Central memory CD8-positive, alpha-beta T cell (primary cell): ENCODE results near the gene SDK2.

ENCODE experiments used
- ATAC-seq: fragments of 150-1000 bp; cut with Tn5 transposase; replicated peaks from 2 replicates; pipeline ENCODE4 v1.10.0; 2022; ENCODE audit warnings: mild to moderate bottlenecking, moderate FRiP score, moderate number of reproducible peaks; ENCODE audit not compliant: poor library complexity, severe bottlenecking; ENCODE audit errors: extremely low read depth
- DNase-seq, 2 donors: peaks; one replicate each; pipeline ENCODE4 v3.0.0; 2021; ENCODE audit warnings: low spot score in 2 of 2
- H3K27ac Mint-ChIP-seq: one replicate; pipeline ENCODE4 v1.8.0; 2022; ENCODE audit warnings: low read depth, mild to moderate bottlenecking, moderate library complexity, mixed read lengths
- H3K27me3 Mint-ChIP-seq: one replicate; pipeline ENCODE4 v1.8.0; 2022; ENCODE audit warnings: mixed read lengths
- H3K36me3 Mint-ChIP-seq: one replicate; pipeline ENCODE4 v1.8.0; 2022; ENCODE audit warnings: mild to moderate bottlenecking, moderate library complexity, mixed read lengths; ENCODE audit not compliant: insufficient read depth
- H3K4me1 Mint-ChIP-seq: one replicate; pipeline ENCODE4 v1.8.0; 2022; ENCODE audit warnings: mixed read lengths
- H3K4me3 Mint-ChIP-seq: one replicate; pipeline ENCODE4 v1.8.0; 2022; ENCODE audit warnings: mild to moderate bottlenecking, moderate library complexity, mixed read lengths
- H3K9me3 Mint-ChIP-seq: one replicate; pipeline ENCODE4 v1.8.0; 2022; ENCODE audit warnings: mixed read lengths

Gene SDK2, protein sequence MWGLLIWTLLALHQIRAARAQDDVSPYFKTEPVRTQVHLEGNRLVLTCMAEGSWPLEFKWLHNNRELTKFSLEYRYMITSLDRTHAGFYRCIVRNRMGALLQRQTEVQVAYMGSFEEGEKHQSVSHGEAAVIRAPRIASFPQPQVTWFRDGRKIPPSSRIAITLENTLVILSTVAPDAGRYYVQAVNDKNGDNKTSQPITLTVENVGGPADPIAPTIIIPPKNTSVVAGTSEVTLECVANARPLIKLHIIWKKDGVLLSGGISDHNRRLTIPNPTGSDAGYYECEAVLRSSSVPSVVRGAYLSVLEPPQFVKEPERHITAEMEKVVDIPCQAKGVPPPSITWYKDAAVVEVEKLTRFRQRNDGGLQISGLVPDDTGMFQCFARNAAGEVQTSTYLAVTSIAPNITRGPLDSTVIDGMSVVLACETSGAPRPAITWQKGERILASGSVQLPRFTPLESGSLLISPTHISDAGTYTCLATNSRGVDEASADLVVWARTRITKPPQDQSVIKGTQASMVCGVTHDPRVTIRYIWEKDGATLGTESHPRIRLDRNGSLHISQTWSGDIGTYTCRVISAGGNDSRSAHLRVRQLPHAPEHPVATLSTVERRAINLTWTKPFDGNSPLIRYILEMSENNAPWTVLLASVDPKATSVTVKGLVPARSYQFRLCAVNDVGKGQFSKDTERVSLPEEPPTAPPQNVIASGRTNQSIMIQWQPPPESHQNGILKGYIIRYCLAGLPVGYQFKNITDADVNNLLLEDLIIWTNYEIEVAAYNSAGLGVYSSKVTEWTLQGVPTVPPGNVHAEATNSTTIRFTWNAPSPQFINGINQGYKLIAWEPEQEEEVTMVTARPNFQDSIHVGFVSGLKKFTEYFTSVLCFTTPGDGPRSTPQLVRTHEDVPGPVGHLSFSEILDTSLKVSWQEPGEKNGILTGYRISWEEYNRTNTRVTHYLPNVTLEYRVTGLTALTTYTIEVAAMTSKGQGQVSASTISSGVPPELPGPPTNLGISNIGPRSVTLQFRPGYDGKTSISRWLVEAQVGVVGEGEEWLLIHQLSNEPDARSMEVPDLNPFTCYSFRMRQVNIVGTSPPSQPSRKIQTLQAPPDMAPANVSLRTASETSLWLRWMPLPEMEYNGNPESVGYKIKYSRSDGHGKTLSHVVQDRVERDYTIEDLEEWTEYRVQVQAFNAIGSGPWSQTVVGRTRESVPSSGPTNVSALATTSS (N-terminal part only)

DNA sequence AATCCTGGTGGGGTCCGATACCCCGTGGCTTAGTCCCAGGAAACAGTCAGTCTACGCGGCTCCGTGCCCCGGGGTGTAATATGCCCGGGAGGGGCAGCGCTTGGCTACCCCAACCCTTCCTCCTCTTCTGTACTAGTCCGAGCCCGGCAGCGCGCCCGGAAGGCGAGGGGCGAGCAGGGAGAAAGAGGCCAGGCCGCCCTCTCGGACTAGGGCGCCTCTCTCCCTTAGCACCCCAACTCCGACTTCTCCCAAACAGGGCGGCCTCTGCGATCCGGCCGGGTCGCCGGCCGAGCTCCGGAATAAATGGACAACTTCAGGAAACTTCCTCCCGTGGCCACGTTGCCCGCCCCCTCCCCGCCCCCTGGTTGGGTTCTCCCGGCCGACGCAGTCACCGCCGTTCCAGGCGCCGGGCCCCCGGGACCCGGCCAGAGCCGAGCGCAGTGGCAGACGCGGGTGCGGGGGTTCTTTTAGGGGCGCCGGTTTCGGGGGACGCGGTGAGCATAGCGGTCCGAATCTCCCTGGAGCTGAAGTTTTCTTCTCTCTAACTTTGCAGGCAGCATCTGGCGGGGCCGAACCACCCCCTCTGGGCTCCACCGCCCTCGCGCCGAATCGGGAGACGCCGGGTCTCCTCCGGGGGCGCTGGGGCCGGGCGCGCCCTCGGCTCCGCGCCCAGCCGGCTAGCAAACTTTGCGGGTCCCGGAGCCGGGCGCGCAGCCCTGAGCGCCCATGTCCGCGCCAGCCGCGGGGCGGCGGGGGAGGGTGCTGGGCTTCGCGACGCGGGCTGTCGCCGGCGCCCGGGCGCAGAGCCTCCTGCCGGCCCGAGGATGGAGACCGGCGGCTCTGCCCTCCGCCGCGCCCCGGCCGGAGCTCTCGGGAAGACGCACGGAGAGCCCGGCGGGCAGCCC lies at the start of gene SDK2:
Gene SDK2, minus strand, starts transcription at position 301 of the 905 bp plus-strand sequence. CDS start 357 bp downstream, outside the sequence.
- ATAC-seq (no peak), DNase-seq (no peak)
- H3K27ac Mint-ChIP-seq, result no peak within 1 kb of the TSS
- H3K27me3 Mint-ChIP-seq, result peaks cover 76% of the 10 kb centered on the region
- H3K4me1 Mint-ChIP-seq, result peaks cover 11% of the 10 kb centered on the region
- H3K4me3 Mint-ChIP-seq, result peak within 1 kb of the TSS; percentile 69
- no peaks in the 10 kb centered on the region for H3K36me3 Mint-ChIP-seq
- H3K9me3 Mint-ChIP-seq, result no peaks in the 10 kb centered on the region

DNA sequence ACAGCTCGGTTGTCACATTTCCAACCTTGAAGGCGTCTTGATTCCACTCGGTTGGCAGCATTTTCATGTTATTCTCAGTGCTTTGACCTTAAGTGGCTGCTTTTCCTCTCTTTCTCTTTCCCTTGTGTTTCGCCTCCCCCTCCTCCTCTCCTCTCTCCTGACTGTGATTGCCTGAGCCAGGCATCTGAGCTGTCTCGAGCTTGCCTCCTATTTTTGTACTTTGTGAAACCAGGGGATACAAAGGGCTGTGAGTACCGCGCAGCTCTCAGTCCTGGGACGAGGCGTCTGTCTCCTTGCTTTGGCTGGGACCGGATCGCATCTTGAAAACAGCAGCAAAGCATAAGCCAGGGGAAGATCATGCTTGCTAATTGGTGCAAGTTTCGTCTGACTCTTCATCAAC lies 48.8 kb upstream of the SDK2 start:
- DNase-seq (no peak), ATAC-seq (no peak)
- peaks cover 23% of the 10 kb centered on the region for H3K27me3 Mint-ChIP-seq
- no peak overlapping the region for H3K4me3 Mint-ChIP-seq
- peaks cover 8% of the 10 kb centered on the region for H3K9me3 Mint-ChIP-seq
- H3K36me3 Mint-ChIP-seq, result peaks cover 3% of the 10 kb centered on the region
- no peak overlapping the region for H3K27ac Mint-ChIP-seq
- H3K4me1 Mint-ChIP-seq, result no peaks in the 10 kb centered on the region

DNA sequence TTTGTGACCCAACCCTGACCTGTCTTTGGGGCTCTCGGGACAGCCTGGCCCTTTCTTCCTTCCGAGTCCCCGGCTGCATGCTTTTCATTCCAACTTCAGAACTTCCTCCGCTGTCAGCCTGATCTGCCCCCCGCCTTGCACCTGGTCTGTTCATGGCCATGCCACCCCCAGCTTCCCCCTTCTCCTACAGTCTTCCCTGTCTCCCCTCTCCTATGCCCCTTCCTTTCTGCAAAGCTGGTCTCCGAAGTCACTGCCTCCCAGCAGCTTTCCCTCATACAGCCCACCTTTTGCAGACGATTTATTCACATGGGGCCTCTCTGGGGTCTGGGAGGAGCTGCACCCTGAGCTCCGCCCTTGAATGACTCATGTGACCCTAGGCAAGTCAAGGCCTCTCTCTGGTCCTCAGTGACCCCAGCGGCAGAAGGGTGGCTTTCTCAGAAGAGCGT lies 47.1 kb upstream of the SDK2 start:
- Mint-ChIP-seq H3K4me1 (no peaks in the 10 kb centered on the region), H3K36me3 (peaks cover 1% of the 10 kb centered on the region)

GRCh38 chr17:73690676-73691075 lies 46.4 kb upstream of the SDK2 start:
- Mint-ChIP-seq H3K4me1 (no peaks in the 10 kb centered on the region), H3K9me3 (no peaks in the 10 kb centered on the region), H3K4me3 (no peak overlapping the region), H3K27me3 (peaks cover 23% of the 10 kb centered on the region), H3K36me3 (peaks cover 1% of the 10 kb centered on the region), H3K27ac (no peak overlapping the region)
- ATAC-seq (no peak), DNase-seq (no peak)

More for the DNA sequence above, 47.1 kb upstream of the SDK2 start:
- peaks cover 3% of the 10 kb centered on the region for H3K9me3 Mint-ChIP-seq
- no peak overlapping the region for H3K4me3 Mint-ChIP-seq
- H3K27ac Mint-ChIP-seq, result no peak overlapping the region
- H3K27me3 Mint-ChIP-seq, result peaks cover 23% of the 10 kb centered on the region
- ATAC-seq (no peak), DNase-seq (no peak)

DNA sequence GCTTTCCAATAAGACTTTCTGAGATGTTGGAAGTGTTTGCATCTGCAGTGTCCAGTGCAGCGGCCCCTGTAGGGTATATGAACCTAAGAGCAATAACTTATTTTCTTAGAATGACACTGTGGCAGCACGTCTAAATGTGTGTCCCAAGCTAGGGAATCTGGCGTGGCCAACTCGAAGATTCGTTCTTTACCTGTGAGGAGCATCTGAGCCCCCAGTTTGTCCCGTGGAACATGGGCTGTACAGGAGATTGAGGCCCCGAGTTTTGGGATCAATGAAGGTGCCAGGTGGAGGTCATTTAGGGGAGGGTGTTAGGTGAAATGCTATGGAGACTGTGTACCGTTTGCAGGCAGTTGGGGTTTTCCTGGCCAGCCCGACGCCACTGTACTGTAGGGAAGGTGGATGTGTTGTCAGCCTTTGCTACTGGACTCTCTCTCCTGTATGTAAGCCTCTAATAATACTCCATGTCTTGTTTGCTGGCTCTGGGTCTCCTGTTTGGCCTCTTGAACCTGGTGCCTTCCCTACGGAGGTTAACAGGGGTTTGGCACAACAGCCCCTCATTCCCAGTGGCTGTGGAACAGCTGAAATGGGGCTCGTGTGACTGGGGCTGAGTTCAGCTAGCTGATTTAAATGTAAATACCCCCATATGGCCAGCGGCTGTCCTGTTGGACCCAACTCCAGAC lies 45.5 kb upstream of the SDK2 start:
- Mint-ChIP-seq H3K27ac (no peak overlapping the region), H3K9me3 (peaks cover 6% of the 10 kb centered on the region), H3K4me1 (no peaks in the 10 kb centered on the region), H3K36me3 (peaks cover 1% of the 10 kb centered on the region), H3K4me3 (no peak overlapping the region), H3K27me3 (peaks cover 23% of the 10 kb centered on the region)
- DNase-seq (no peak), ATAC-seq (no peak)

DNA sequence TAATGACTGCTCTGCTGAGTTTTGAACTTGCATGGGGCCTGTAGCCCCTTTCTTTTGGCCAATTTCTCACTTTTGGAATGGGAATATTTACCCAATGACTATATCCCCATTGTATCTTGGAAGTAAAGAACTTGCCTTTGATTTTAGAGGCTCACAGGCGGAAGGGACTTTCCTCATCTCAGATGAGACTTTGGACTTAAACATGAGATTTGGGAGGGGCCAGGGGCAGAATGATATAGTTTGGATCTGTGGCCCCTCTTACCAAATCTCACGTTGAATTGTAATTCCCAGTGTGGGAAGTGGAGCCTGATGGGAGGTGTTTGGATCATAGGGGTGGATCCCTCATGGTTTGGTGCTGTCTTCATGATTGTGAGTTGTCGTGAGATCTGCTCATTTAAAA lies 42.7 kb upstream of the SDK2 start:
- DNase-seq (no peak), ATAC-seq (no peak)
- Mint-ChIP-seq H3K27me3 (peaks cover 23% of the 10 kb centered on the region), H3K9me3 (peaks cover 9% of the 10 kb centered on the region), H3K36me3 (peaks cover 1% of the 10 kb centered on the region), H3K27ac (no peak overlapping the region), H3K4me1 (no peaks in the 10 kb centered on the region), H3K4me3 (no peak overlapping the region)

DNA sequence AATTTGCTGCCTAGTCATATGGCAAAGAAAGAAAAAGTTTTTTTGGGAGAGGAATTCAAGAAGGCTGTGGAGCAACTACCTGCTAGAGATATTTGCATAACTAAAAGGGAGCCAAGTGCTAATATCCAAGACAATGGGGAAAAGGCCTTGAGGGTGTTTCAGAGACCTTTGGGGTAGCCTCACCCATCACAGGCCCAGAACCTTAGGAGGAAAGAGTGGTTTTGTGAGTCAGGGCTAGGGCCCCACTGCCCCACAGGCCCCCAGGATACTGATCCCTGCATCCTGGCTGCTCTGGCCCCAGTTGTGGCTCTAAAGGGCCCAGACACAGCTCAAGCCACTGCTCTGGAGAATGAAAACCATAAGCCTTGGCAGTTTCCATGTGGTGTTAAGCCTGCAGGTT lies 41.9 kb upstream of the SDK2 start:
- Mint-ChIP-seq H3K27me3 (peaks cover 22% of the 10 kb centered on the region), H3K4me3 (no peak overlapping the region), H3K27ac (no peak overlapping the region), H3K36me3 (no peaks in the 10 kb centered on the region), H3K9me3 (peaks cover 17% of the 10 kb centered on the region), H3K4me1 (no peaks in the 10 kb centered on the region)
- no peak for ATAC-seq
- no peak for DNase-seq

DNA sequence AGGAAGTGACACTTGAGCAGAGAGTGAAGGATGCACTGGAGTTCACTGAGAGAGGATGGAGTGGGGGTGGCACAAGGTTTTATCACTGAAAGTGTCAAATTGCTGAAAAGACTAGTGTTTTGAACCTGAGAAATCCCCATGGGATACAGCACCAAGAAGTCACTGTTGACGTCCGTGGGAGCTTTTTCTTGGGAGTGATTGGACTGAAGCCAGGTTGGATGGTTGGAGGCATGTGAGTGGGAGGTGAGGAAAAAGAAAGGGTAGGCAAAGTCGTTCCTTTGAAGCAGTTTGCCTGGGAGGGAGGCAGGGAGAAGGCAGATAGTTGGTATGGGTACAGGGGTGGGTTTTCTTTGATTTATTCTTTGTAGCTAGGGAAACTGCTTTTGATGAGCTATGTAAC lies 39.9 kb upstream of the SDK2 start:
- no peaks in the 10 kb centered on the region for H3K36me3 Mint-ChIP-seq
- no peak for ATAC-seq
- DNase-seq, result no peak
- H3K4me1 Mint-ChIP-seq, result no peaks in the 10 kb centered on the region
- H3K4me3 Mint-ChIP-seq, result no peak overlapping the region
- H3K9me3 Mint-ChIP-seq, result peaks cover 18% of the 10 kb centered on the region
- peaks cover 10% of the 10 kb centered on the region for H3K27me3 Mint-ChIP-seq
- no peak overlapping the region for H3K27ac Mint-ChIP-seq

DNA sequence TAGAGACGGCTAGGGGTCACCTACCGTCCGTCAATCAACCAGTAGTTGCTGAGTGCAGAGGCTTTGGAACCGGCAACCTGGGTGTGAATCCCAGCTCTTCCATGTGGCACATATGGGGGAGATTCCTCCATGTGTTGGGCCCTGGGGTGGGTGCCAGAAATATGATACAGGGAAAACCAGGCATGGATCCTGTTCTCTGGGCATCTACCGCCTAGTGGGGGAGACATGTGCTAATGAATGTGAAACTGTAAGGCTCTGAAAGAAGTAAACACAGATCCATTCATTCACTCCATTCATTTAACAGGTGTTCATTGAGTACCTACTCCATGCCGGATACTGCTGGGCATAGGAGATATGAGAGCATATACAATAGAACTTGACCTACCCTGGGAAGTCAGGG lies 39.5 kb upstream of the SDK2 start:
- DNase-seq, result no peak
- no peaks in the 10 kb centered on the region for H3K4me1 Mint-ChIP-seq
- H3K9me3 Mint-ChIP-seq, result peaks cover 18% of the 10 kb centered on the region
- H3K36me3 Mint-ChIP-seq, result no peaks in the 10 kb centered on the region
- ATAC-seq, result no peak
- peaks cover 10% of the 10 kb centered on the region for H3K27me3 Mint-ChIP-seq
- H3K27ac Mint-ChIP-seq, result no peak overlapping the region
- H3K4me3 Mint-ChIP-seq, result no peak overlapping the region

- H3K27me3 Mint-ChIP-seq, result peaks cover 22% of the 10 kb centered on the region
- H3K4me1 Mint-ChIP-seq, result no peaks in the 10 kb centered on the region
- DNase-seq, result no peak
- H3K9me3 Mint-ChIP-seq, result peaks cover 18% of the 10 kb centered on the region
- no peak for ATAC-seq
- H3K36me3 Mint-ChIP-seq, result no peaks in the 10 kb centered on the region
- no peak overlapping the region for H3K27ac Mint-ChIP-seq
- no peak overlapping the region for H3K4me3 Mint-ChIP-seq
These were observed 37.7 kb upstream of the SDK2 start for GRCh38 chr17:73681946-73682345.

GRCh38 chr17:73679476-73679875 lies 35.2 kb upstream of the SDK2 start:
- ATAC-seq (no peak), DNase-seq (no peak)
- H3K4me1 Mint-ChIP-seq, result no peaks in the 10 kb centered on the region
- no peak overlapping the region for H3K4me3 Mint-ChIP-seq
- H3K27me3 Mint-ChIP-seq, result peaks cover 32% of the 10 kb centered on the region
- no peak overlapping the region for H3K27ac Mint-ChIP-seq
- H3K36me3 Mint-ChIP-seq, result no peaks in the 10 kb centered on the region
- peaks cover 12% of the 10 kb centered on the region for H3K9me3 Mint-ChIP-seq
